ENCODE results near the gene TUBAL3.

DNA sequence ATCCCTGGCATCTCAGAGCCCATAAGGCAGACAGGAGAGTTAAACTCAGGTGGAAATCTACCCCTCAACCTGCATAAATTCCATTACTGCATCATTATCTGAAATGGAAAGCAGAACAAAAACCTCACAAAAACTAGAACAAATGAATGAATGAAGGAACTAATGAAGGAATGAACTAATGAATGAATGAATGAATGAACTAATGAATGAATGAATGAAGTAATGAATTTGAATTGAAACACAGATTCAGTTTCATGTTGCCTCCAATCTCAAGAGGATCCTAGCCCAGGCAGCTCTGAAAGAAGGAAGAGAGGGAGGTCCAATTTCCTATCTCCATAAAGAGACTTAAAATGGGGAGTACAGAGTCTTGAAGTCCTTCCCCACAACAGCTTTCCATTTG lies 41.8 kb downstream of the TUBAL3 start:
- TF ChIP-seq, protein P1, sequence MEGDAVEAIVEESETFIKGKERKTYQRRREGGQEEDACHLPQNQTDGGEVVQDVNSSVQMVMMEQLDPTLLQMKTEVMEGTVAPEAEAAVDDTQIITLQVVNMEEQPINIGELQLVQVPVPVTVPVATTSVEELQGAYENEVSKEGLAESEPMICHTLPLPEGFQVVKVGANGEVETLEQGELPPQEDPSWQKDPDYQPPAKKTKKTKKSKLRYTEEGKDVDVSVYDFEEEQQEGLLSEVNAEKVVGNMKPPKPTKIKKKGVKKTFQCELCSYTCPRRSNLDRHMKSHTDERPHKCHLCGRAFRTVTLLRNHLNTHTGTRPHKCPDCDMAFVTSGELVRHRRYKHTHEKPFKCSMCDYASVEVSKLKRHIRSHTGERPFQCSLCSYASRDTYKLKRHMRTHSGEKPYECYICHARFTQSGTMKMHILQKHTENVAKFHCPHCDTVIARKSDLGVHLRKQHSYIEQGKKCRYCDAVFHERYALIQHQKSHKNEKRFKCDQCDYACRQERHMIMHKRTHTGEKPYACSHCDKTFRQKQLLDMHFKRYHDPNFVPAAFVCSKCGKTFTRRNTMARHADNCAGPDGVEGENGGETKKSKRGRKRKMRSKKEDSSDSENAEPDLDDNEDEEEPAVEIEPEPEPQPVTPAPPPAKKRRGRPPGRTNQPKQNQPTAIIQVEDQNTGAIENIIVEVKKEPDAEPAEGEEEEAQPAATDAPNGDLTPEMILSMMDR (IDR thresholded peaks at IDR 0.05; ENCODE audit: low read depth, low read length) = no peak
- TF ChIP-seq EZH2phosphoT487 (IDR thresholded peaks at IDR 0.05; ENCODE audit: low read depth) = no peak
